RPMI8226 (cell line): Measurements from ENCODE around the gene ACAD10.

ENCODE experiments used
- DNase-seq: peaks from one replicate; pipeline ENCODE4 v3.0.0-alpha.2; 2015

ACAD10 gene

DNA sequence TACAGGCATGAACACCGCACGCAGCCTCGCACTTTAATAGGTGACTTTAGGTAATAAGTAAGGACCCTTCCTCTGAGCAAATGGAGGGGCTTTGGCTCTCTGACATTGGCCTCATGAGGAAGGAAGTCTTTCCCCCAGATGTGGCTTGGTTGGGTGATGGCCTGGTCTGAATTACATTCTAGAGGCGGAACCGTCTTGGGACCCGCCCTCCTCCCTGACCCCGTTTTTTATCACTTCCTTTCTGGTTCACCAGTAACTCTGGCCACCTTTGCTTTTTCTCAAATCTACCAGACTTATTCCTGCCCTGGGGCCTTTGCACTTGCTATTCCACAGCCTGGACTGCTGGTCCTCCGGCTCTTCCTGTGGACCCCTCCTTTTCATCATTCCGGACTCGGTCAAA, 94.3 kb downstream of the ACAD10 start:
- no peak for DNase-seq

DNA sequence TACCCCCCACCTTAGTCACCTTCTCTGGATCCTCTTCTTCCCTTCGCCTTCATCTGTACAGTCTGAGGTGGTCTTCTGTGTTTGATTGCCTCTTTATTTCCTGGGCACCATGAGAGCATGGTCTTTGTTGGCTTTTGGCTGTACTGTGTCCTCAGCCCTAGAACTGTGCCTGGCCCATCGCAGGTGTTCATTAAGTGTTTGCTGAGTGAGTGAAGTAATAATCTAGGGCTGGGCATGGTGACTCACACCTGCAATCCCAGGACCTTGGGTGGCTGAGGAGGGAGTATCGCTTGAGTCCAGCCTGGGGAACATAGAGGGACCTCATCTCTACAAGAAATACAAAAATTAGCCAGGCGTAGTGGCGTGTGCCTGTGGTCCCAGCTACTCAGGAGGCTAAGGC, 94.8 kb downstream of the ACAD10 start:
- no peak for DNase-seq

DNA sequence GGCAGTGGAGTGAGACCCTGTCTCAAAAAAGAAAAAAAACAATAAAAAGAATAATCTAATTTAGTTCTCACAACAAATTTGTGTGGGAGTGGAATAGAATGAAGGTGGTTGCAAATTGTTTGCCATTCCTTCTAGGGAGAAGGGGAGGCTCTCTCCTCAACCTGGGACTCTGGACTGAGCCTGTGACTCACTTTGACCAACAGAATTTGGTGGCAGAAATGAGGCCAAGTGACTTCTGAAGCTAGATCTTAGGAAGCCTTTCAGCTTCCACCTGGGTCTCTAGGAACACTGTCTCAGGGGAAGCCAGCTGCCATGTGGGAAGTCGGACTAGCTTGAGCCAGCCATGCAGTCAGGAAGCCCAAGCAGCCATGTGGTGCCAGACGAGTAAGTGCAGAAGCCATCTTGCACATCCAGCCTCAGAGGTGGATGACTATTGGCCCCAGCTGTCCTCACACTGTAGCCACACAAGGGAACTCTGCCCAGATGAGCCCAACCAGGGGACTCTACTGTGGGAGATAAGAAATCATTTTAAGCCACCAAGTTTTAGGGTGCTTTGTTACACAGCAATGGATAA, 95.3 kb downstream of the ACAD10 start:
- DNase-seq: no peak

DNA sequence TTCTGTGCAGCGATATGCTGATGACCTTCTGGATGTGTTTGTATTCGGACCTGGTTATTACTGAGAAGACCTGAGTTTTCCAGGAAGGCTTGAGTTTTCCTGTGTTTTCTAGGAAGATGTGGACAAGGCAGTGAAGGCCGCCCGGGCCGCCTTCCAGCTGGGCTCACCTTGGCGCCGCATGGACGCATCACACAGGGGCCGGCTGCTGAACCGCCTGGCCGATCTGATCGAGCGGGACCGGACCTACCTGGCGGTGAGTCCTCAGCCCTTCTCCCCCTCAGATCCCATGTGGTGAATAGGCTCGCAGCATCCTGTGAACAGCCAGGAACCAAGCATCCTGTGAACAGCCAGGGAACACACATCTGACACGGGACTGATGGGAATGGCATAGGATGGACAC, 97.2 kb downstream of the ACAD10 start:
- DNase-seq: no peak

DNA sequence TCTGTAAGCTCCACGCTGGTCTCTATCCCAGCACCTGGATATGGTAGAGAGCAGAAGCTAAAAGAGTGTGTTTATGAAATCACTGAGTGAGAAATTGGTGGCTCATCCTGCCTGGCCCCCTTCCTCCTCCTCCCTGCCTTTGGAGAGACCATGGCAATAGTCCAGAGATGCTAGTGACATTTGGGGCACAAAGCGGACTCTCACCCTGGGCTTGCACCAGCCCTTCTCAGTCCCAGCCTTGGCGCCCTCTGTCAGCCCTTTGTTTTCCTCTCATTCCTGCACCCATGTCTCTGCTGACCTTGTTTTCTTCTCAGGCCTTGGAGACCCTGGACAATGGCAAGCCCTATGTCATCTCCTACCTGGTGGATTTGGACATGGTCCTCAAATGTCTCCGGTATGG, 99.1 kb downstream of the ACAD10 start:
- no peak for DNase-seq

DNA sequence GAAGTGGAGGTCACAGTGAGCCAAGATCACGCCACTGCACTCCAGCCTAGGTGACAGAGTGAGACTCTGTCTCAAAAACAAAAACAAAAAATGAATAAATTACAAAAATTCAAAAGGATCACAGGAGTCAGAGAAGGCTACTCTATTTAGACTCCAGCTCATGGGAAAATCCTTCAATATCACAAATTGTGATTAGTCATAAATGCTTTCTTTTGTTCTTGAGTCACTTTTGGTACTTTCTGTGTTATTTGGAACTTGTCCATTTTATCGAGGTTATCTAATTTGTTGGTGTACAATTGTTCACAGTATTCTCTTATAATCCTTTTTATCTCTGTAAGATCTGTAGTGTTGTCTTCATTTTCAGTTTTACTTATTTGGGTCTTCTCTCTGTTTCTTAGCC, 99.8 kb downstream of the ACAD10 start:
- DNase-seq: no peak

DNA sequence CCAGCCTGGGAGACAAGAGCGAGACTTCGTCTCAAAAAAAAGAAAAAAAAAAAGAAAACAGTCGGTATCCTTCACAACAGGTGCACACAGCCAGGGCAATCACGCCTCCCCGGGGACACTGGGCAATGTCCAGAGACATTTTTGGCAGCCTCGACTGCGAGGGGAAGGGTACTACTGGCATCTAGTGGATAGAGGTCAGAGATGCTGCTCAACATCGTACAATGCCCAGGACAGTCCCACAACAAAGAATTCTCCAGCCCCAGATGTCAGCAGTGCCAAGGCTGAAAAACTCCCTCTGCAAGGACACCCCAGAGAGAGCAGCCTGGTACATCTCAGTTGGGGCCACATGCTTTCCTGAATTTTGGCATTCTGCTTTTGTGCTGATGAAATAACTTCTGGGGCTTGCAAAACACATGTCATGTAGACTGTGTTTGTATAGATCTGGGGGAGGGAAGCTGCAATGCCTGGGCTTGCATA, 102.4 kb downstream of the ACAD10 start:
- peak; percentile 70 for DNase-seq

DNA sequence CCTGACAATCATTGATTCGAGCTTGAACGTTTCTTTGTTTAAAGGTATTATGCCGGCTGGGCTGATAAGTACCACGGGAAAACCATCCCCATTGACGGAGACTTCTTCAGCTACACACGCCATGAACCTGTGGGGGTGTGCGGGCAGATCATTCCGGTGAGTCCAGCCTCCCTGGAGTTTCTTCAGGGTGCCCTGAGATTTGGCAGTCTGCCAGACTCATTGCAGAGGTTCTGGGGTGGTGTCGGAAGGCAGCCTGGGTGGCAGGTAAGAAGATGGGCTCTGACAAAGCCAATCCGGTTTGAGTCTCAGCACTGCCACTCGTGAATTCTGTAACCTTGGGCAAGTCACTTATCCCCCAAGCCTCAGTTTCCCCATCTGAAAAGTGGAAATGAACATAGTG, 103.9 kb downstream of the ACAD10 start:
- no peak for DNase-seq

DNA sequence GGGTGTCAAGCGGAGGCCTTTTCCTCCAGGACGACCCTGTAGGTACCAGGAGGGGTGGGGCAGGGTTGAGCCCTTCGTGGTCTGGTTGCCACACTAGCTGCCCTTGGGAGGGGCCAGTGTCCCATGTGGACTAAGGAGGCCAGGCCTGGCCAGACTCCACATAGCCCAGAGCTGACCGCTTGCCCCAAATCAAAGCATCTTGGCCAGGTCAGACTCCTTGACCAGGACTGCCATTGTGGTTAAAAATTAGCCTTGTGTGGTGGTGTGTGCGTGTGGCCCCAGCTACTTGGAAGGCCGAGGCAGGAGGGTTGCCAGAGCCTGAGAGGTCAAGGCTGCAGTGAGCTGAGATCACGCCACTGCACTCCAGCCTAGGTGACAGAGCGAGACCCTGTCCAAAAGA, 105.7 kb downstream of the ACAD10 start:
- no peak for DNase-seq

DNA sequence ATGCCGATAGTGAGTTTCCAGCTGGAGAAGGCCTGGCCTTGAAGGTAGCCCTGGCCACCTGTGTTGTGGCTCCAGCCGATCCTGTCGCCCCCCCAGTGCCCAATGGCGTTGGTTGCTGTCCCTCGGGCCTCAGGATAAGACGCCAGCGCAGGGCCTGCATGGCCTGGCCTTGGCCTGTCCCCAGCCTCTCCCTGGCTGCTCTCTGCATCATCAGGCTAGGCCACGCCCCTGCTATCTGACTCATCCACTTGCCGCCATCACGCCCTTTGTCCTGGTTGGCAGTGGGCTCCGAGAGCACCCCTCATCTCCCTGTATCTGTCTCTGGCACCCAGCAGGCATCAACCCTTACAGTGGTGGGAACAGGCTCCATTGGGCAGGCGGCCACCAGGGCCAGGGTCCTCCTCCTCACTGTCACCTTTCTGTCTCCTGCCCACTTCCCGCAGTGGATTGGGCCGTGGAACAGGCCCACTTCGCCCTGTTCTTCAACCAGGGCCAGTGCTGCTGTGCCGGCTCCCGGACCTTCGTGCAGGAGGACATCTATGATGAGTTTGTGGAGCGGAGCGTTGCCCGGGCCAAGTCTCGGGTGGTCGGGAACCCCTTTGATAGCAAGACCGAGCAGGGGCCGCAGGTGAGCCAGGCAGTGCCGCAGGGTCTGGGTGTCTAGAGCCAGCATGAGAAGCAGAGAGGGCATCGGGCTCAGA, 106.5 kb downstream of the ACAD10 start:
- no peak for DNase-seq

DNA sequence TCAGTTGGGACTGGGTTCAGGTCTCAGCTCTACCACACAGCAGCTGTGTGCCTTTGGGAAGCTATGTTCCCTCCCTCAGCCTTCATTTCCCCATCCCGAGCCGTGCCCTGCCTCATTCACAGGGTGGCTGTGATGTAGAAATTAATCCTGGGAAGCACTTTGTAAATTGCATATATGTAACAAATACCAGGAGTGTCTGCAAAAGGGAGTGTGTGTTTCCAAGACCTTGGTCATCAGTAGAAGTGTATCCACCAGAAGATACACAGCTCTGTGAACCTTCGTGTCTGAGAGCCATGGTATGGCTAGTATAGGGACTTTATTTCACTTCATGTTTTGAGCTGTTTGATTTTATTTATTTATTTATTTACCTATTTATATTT, 107.0 kb downstream of the ACAD10 start:
- no peak for DNase-seq

DNA sequence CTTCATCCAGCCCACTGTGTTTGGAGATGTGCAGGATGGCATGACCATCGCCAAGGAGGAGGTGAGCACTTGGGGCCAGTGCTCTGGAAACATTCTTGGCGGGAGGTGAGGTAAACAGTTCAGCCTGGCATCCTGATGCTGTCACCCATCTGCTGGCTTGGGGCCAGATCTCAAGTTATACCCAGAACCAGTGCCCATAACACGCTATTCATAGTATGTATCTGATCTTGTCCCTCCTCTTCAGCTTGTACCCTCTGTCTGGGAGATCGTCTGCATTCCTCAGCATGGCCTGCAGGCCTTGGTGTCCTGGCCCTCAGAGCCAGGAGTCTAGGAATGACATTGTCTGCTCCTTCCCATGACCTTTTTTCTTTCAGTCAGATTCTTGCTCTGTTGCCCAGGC, 112.3 kb downstream of the ACAD10 start:
- no peak for DNase-seq

DNA sequence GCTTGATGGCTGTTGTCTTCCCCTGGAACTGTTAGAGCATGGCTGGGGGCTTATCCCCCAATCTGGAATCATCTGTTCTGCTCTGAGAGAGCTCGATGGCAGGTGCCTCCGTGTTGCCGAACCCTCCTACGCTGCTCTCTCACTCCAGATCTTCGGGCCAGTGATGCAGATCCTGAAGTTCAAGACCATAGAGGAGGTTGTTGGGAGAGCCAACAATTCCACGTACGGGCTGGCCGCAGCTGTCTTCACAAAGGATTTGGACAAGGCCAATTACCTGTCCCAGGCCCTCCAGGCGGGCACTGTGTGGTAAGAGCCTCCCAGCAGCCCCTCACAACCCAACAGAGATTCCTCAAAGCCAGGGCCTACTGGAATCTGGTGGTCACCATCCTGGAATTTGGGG, 113.9 kb downstream of the ACAD10 start:
- DNase-seq: no peak

DNA sequence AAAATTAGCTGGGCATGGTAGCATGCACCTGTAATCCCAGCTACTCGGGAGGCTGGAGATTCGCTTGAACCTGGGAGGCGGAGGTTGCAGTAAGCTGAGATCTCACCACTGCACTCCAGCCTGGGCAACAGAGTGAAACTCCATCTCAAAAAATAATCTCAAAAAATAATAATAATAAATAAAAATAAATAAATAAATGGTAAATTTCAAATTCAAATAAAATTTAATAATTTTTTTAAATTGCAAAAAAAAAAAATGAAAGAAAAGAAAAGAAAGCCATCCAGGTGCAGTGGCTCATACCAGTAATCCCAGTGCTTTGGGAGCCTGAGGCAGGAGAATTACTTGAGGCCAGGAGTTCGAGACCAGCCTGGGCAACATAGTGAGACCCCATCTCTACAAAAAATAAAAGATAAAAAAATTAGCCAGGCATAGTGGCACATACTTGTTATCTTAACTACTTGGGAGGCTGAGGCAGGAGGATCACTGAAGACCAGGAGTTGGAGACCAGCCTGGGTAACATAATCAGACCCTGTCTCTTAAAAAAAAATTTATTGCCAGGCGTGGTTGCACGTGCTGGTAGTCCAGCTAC, 117.3 kb downstream of the ACAD10 start:
- no peak for DNase-seq

DNA sequence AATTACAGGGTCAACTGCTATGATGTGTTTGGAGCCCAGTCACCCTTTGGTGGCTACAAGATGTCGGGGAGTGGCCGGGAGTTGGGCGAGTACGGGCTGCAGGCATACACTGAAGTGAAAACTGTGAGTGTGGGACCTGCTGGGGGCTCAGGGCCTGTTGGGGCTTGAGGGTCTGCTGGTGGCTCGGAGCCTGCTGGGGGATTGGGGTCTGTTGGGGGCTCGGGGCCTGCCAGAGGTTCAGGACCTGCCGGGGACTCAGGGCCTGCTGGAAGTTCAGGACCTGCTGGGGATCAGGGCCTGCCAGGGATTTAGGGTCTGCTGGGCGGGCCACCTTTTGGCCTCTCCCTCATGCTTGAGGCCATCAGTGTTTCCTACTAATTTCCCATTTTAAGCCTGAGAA, 118.0 kb downstream of the ACAD10 start:
- DNase-seq: no peak

DNA sequence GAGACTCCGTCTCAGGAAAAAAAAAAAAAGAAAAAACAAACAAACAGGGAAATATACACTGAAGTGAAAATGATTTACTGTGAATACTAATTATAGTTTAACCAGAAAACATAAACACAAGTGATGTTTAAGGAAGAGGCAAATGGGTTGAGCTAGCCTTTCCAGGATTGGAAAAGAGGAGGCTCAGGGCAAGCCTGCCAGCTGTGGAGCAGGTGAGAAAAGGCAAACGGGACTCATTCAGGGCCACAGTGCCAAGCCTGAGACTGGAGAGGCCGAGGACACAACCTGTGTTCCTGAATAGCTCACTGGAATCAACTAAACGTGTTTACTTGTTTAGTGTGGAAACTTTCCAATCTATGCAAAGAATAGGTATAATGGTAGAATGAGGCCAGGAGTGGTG, 120.5 kb downstream of the ACAD10 start:
- no peak for DNase-seq
